Liver (tissue), 9 donors: Measurements from ENCODE around the gene KYAT1. TPM values are rescaled to one million over a fixed set of nuclear protein-coding genes. Genes with fewer than 3 reads are reported as not detected.

Experiments used
- DNase-seq: peaks from one replicate; pipeline ENCODE4 v3.0.0-alpha.2; 2017; ENCODE audit warnings: low spot score
- H3K27ac ChIP-seq, 2 donors: one replicate each; pipeline ENCODE4 v1.7.0; 2013; ENCODE audit warnings: inconsistent platforms in 2 of 2, low read length in 2 of 2, control low read depth in 1 of 2, low read depth in 1 of 2, mild to moderate bottlenecking in 1 of 2
- H3K27me3 ChIP-seq, 4 donors: one replicate each; pipeline versions ENCODE4 v1.6.1 to v1.7.0; 2013; ENCODE audit warnings: low read length in 3 of 4, inconsistent platforms in 1 of 4, mild to moderate bottlenecking in 1 of 4, moderate library complexity in 1 of 4; ENCODE audit not compliant: control insufficient read depth in 4 of 4, insufficient read depth in 4 of 4
- H3K36me3 ChIP-seq, 4 donors: one replicate each; pipeline versions ENCODE4 v1.6.1 to v1.7.0; 2013; ENCODE audit warnings: low read length in 3 of 4, mild to moderate bottlenecking in 3 of 4, low read depth in 1 of 4, moderate library complexity in 1 of 4; ENCODE audit not compliant: control insufficient read depth in 4 of 4, insufficient read depth in 3 of 4
- H3K4me1 ChIP-seq, 4 donors: one replicate each; pipeline versions ENCODE4 v1.6.1 to v1.7.0; 2013; ENCODE audit warnings: low read length in 3 of 4, mild to moderate bottlenecking in 3 of 4, moderate library complexity in 1 of 4; ENCODE audit not compliant: control insufficient read depth in 4 of 4, insufficient read depth in 4 of 4
- H3K4me3 ChIP-seq, 3 donors: one replicate each; pipeline versions ENCODE4 v1.6.1 to v1.7.0; 2013; ENCODE audit warnings: low read length in 3 of 3, control low read depth in 1 of 3, low read depth in 1 of 3, mild to moderate bottlenecking in 1 of 3
- H3K9ac ChIP-seq, 2 donors: one replicate each; pipeline ENCODE4 v1.7.0; 2013; ENCODE audit warnings: low read length in 2 of 2, mild to moderate bottlenecking in 2 of 2, moderate library complexity in 2 of 2, control low read depth in 1 of 2, low read depth in 1 of 2
- H3K9me3 ChIP-seq, 4 donors: one replicate each; pipeline versions ENCODE4 v1.6.1 to v1.7.0; 2013; ENCODE audit warnings: low read length in 3 of 4; ENCODE audit not compliant: control insufficient read depth in 4 of 4
- ATF3 ChIP-seq: IDR thresholded peaks from 2 replicates; pipeline ENCODE4 v1.6.1; 2016; ENCODE audit warnings: antibody characterized with exemption
- CTCF ChIP-seq: fragments of 150-350 bp; IDR thresholded peaks from 2 replicates; pipeline ENCODE4 v1.5.1; 2017; ENCODE audit warnings: improper control_type of control experiment, low read depth, low read length; ENCODE audit not compliant: missing input control
- EGR1 ChIP-seq, 2 donors: IDR thresholded peaks; 2 replicates each; pipeline ENCODE4 v1.6.1; 2016 to 2018; ENCODE audit warnings: antibody characterized with exemption in 2 of 2, low read depth in 2 of 2
- FOXA1 ChIP-seq: IDR thresholded peaks from 2 replicates; pipeline ENCODE4 v1.6.1; 2016; ENCODE audit warnings: antibody characterized with exemption
- FOXA2 ChIP-seq: IDR thresholded peaks from 2 replicates; pipeline ENCODE4 v1.6.1; 2016; ENCODE audit warnings: antibody characterized with exemption
- GABPA ChIP-seq, 2 donors: IDR thresholded peaks in 1 of 2; conservative IDR thresholded peaks in 1 of 2; 2 replicates each; pipeline ENCODE4 v1.6.1; 2016; ENCODE audit warnings: antibody characterized with exemption in 2 of 2, mild to moderate bottlenecking in 1 of 2, moderate library complexity in 1 of 2
- HNF4A ChIP-seq, 2 donors: conservative IDR thresholded peaks; 2 replicates each; pipeline ENCODE4 v1.6.1; 2016; ENCODE audit warnings: antibody characterized with exemption in 2 of 2, mild to moderate bottlenecking in 2 of 2
- HNF4G ChIP-seq: IDR thresholded peaks from 2 replicates; pipeline ENCODE4 v1.6.1; 2016; ENCODE audit warnings: antibody characterized with exemption
- JUND ChIP-seq, 2 donors: IDR thresholded peaks; 2 replicates each; pipeline ENCODE4 v1.6.1; 2016; ENCODE audit warnings: antibody characterized with exemption in 2 of 2
- MAX ChIP-seq: IDR thresholded peaks from 2 replicates; pipeline ENCODE4 v1.6.1; 2016; ENCODE audit warnings: antibody characterized with exemption
- NR2F2 ChIP-seq: IDR thresholded peaks from 2 replicates; pipeline ENCODE4 v1.6.1; 2016; ENCODE audit warnings: antibody characterized with exemption
- RAD21 ChIP-seq, 2 donors: IDR thresholded peaks; 2 replicates each; pipeline ENCODE4 v1.6.1; 2016; ENCODE audit warnings: antibody characterized with exemption in 2 of 2, mild to moderate bottlenecking in 2 of 2
- RXRA ChIP-seq, 2 donors: IDR thresholded peaks; 2 replicates each; pipeline ENCODE4 v1.6.1; 2017 to 2018; ENCODE audit warnings: antibody characterized with exemption in 2 of 2, mild to moderate bottlenecking in 1 of 2
- SP1 ChIP-seq: IDR thresholded peaks from 2 replicates; pipeline ENCODE4 v1.6.1; 2018; ENCODE audit warnings: antibody characterized with exemption, mild to moderate bottlenecking
- TAF1 ChIP-seq: conservative IDR thresholded peaks from 2 replicates; pipeline ENCODE4 v1.6.1; 2016; ENCODE audit warnings: antibody characterized with exemption, mild to moderate bottlenecking
- YY1 ChIP-seq: IDR thresholded peaks from 2 replicates; pipeline ENCODE4 v1.6.1; 2016; ENCODE audit warnings: antibody characterized with exemption, mild to moderate bottlenecking
- ZBTB33 ChIP-seq: IDR thresholded peaks from 2 replicates; pipeline ENCODE4 v1.6.1; 2016; ENCODE audit warnings: antibody characterized with exemption
- WGBS: extraction: QIAGEN DNeasy Blood & Tissue Kit; methylation state at CpG from one replicate; pipeline ENCODE4 v1.1.7; 2013; 5-methylcytosine and 5-hydroxymethylcytosine counted together
- polyA plus RNA-seq, 2 donors: library from polyadenylated mRNA; stranded (reverse) in 1 of 2; unstranded in 1 of 2; fragments of 200-250 nt in 1 of 2; fragments of >200 nt in 1 of 2; fragmentation: Nextera tagmentation in 1 of 2; extraction: Ambion mirVana in 1 of 2; gene quantifications; one replicate each; pipeline versions ENCODE4 v1.2.1 to v1.2.3, GENCODE V29; 2013 to 2015
- total RNA-seq, 2 donors: library from RNA; depleted of rRNA; stranded (reverse); fragments of >200 nt; gene quantifications; one replicate each; pipeline ENCODE4 v1.2.3, GENCODE V29; 2014
- donor health status: healthy.
- donor health status: healthy.
- donor health status: healthy.
- donor health status: healthy.
- donor health status: healthy.

Gene KYAT1
- total and polyA plus RNA-seq, 4 donors = 3.8 to 8.1 (median 7.4) TPM

GRCh38 chr9:128923493-128923883, 41.7 kb upstream of the KYAT1 start:
- Histone ChIP-seq H3K4me3 (no peak overlapping the region), H3K4me1 (peaks cover 6 to 49% (median 34%) of the 10 kb centered on the region in 4 donors), H3K27me3 (no peaks in the 10 kb centered on the region), H3K9ac (no peak overlapping the region), H3K27ac (no peak overlapping the region), H3K9me3 (no peaks in the 10 kb centered on the region), H3K36me3 (peaks cover 0 to 2% (median 0%) of the 10 kb centered on the region in 4 donors)
- TF ChIP-seq FOXA2 (no peak), MAX (no peak), SP1 (no peak), ZBTB33 (no peak), GABPA (IDR thresholded peaks at IDR 0.05 in 1 of 2, conservative IDR thresholded peaks at IDR 0.05 in 1 of 2) (no peak), RXRA (IDR thresholded peaks at IDR 0.05) (no peak)
- DNase-seq = no peak
- 89% methylated on average over 6 of the region's 6 CpGs for WGBS

GRCh38 chr9:128921881-128922763, 40.4 kb upstream of the KYAT1 start:
- Histone ChIP-seq H3K9ac (peak overlapping the region; percentile 32 to 54), H3K4me3 (peak overlapping the region; percentile 69 to 85 (median 78)), H3K4me1 (peaks cover 9 to 48% (median 32%) of the 10 kb centered on the region in 4 donors), H3K36me3 (peaks cover 0 to 2% (median 0%) of the 10 kb centered on the region in 4 donors), H3K27ac (peak overlapping the region; percentile 63 to 81), H3K9me3 (no peaks in the 10 kb centered on the region), H3K27me3 (no peaks in the 10 kb centered on the region)
- peak; percentile 54 for DNase-seq
- TF ChIP-seq NR2F2 = peak; percentile 85
- TF ChIP-seq RAD21 (IDR thresholded peaks at IDR 0.05) = peak in 1 of 2 donors; percentile 17
- TF ChIP-seq RXRA (IDR thresholded peaks at IDR 0.05) = peak; percentile 18 to 43
- TF ChIP-seq FOXA1 = no peak
- TF ChIP-seq FOXA2 = no peak
- TF ChIP-seq YY1 = peak; percentile 78
- peak in 1 of 2 donors; percentile 38 for TF ChIP-seq HNF4A (conservative IDR thresholded peaks at IDR 0.05)
- 9% methylated on average over 32 of the region's 32 CpGs for WGBS

GRCh38 chr9:128920381-128921058, 38.8 kb upstream of the KYAT1 start, which contains the start of gene PHYHD1:
Gene PHYHD1, plus strand, starts transcription at chr9:128920982. Its CDS starts 1,342 bp downstream, at chr9:128922324.
- Histone ChIP-seq H3K4me3 (peak within 1 kb of the TSS in 2 of 3 donors; percentile 69 to 85), H3K4me1 (peaks cover 9 to 55% (median 36%) of the 10 kb centered on the region in 4 donors), H3K9me3 (no peaks in the 10 kb centered on the region), H3K27me3 (no peaks in the 10 kb centered on the region), H3K36me3 (peaks cover 0 to 2% (median 0%) of the 10 kb centered on the region in 4 donors), H3K9ac (peak within 1 kb of the TSS; percentile 32 to 54), H3K27ac (peak within 1 kb of the TSS; percentile 81 to 86)
- WGBS = 29% methylated on average over 13 of the region's 13 CpGs
- no peak for DNase-seq
- TF ChIP-seq CTCF (no peak), RAD21 (IDR thresholded peaks at IDR 0.05) (no peak), FOXA2 (no peak), JUND (IDR thresholded peaks at IDR 0.05) (no peak), HNF4G (no peak), GABPA (IDR thresholded peaks at IDR 0.05 in 1 of 2, conservative IDR thresholded peaks at IDR 0.05 in 1 of 2) (no peak), YY1 (no peak), ATF3 (peak; percentile 34), EGR1 (IDR thresholded peaks at IDR 0.05; ENCODE audit: low read depth in 2 of 2) (no peak), RXRA (IDR thresholded peaks at IDR 0.05) (peak; percentile 76 to 87), SP1 (peak; percentile 75), ZBTB33 (no peak), MAX (peak; percentile 69), HNF4A (conservative IDR thresholded peaks at IDR 0.05) (peak in 1 of 2 donors; percentile 46), NR2F2 (peak; percentile 45), TAF1 (peak; percentile 43), FOXA1 (no peak)
